MM.1S (cell line): ENCODE data around the gene APPBP2.

Source experiments
- DNase-seq: peaks from one replicate; pipeline ENCODE4 v3.0.0-alpha.2; 2015
- H2AFZ ChIP-seq: fragments of 300-600 bp; sonication (generic); 2 replicates; pipeline ENCODE4 v1.6.0; 2016; ENCODE audit warnings: antibody characterized with exemption, low read length
- H3F3A ChIP-seq: fragments of 300-600 bp; sonication (generic); 2 replicates; pipeline ENCODE4 v1.6.1; 2016; ENCODE audit warnings: mild to moderate bottlenecking, antibody characterized with exemption, low read length, moderate library complexity, mixed read lengths; ENCODE audit not compliant: insufficient read depth
- H3K27ac ChIP-seq: fragments of 300-600 bp; sonication (generic); 2 replicates; pipeline ENCODE4 v1.5.1; 2016; ENCODE audit warnings: mild to moderate bottlenecking, low read length
- H3K27me3 ChIP-seq: fragments of 300-600 bp; sonication (generic); replicated peaks from 2 replicates; pipeline ENCODE4 v1.6.0; 2016; ENCODE audit warnings: low read length; ENCODE audit not compliant: insufficient read depth
- H3K36me3 ChIP-seq: fragments of 300-600 bp; sonication (generic); replicated peaks from 2 replicates; pipeline ENCODE4 v1.6.1; 2016; ENCODE audit warnings: mild to moderate bottlenecking, low read length, mixed read lengths; ENCODE audit not compliant: insufficient read depth
- H3K4me1 ChIP-seq: fragments of 300-600 bp; sonication (generic); 2 replicates; pipeline ENCODE4 v1.6.1; 2016; ENCODE audit warnings: low read length, mixed read lengths
- H3K4me2 ChIP-seq: fragments of 300-600 bp; sonication (generic); 2 replicates; pipeline ENCODE4 v1.6.0; 2016; ENCODE audit warnings: low read depth, low read length
- H3K4me3 ChIP-seq: fragments of 300-600 bp; sonication (generic); 2 replicates; pipeline ENCODE4 v1.5.1; 2016; ENCODE audit warnings: low read length, mixed read lengths
- H3K79me2 ChIP-seq: fragments of 300-600 bp; sonication (generic); 2 replicates; pipeline ENCODE4 v1.6.1; 2016; ENCODE audit warnings: mixed run types, low read length, mixed read lengths
- H3K9ac ChIP-seq: fragments of 300-600 bp; sonication (generic); 2 replicates; pipeline ENCODE4 v1.6.1; 2016; ENCODE audit warnings: low read length, mixed read lengths
- H3K9me2 ChIP-seq: fragments of 300-600 bp; sonication (generic); replicated peaks from 2 replicates; pipeline ENCODE4 v1.6.1; 2016; ENCODE audit warnings: mild to moderate bottlenecking, low read length, mixed read lengths; ENCODE audit not compliant: insufficient read depth
- H3K9me3 ChIP-seq: fragments of 300-600 bp; sonication (generic); replicated peaks from 2 replicates; pipeline ENCODE4 v1.6.1; 2016; ENCODE audit warnings: mild to moderate bottlenecking, low read length, mixed read lengths; ENCODE audit not compliant: insufficient read depth
- H4K20me1 ChIP-seq: fragments of 300-600 bp; sonication (generic); 2 replicates; pipeline ENCODE4 v1.6.1; 2016; ENCODE audit warnings: mild to moderate bottlenecking, low read length, moderate library complexity, mixed read lengths; ENCODE audit not compliant: insufficient read depth
- CTCF ChIP-seq: fragments of 300-600 bp; sonication (generic); IDR thresholded peaks from 2 replicates; pipeline ENCODE4 v1.5.1; 2016; ENCODE audit warnings: antibody characterized with exemption, low read length, mixed read lengths
- EZH2 ChIP-seq: fragments of 300-600 bp; sonication (generic); optimal IDR thresholded peaks from 2 replicates; pipeline ENCODE3; 2017; ENCODE audit warnings: low read depth, mild to moderate bottlenecking, antibody characterized with exemption, low read length, mixed read lengths
- EZH2phosphoT487 ChIP-seq: fragments of 300-600 bp; sonication (generic); IDR thresholded peaks from 2 replicates; pipeline ENCODE4 v1.6.1; 2018; ENCODE audit warnings: antibody characterized with exemption, low read length

The APPBP2 gene

GRCh38 chr17:60410001-60410400, 116.0 kb downstream of the APPBP2 start:
- Histone ChIP-seq H3K27me3 (no peaks in the 10 kb centered on the region), H3K4me1 (no peaks in the 10 kb centered on the region), H3K4me2 (no peak overlapping the region), H2AFZ (no peak overlapping the region), H3K79me2 (no peaks in the 10 kb centered on the region), H3K9me2 (no peaks in the 10 kb centered on the region), H4K20me1 (no peaks in the 10 kb centered on the region), H3K36me3 (no peaks in the 10 kb centered on the region), H3K4me3 (no peak overlapping the region), H3F3A (no peaks in the 10 kb centered on the region), H3K27ac (no peak overlapping the region), H3K9me3 (no peaks in the 10 kb centered on the region), H3K9ac (no peak overlapping the region)
- DNase-seq: no peak
- TF ChIP-seq CTCF (no peak), EZH2phosphoT487 (no peak), EZH2 (no peak)

GRCh38 chr17:60406887-60407286, 119.2 kb downstream of the APPBP2 start:
- no peaks in the 10 kb centered on the region for H3K9me3 ChIP-seq
- H3K4me1 ChIP-seq: no peaks in the 10 kb centered on the region
- H4K20me1 ChIP-seq: no peaks in the 10 kb centered on the region
- H3F3A ChIP-seq: no peaks in the 10 kb centered on the region
- H3K9ac ChIP-seq: no peak overlapping the region
- no peak overlapping the region for H2AFZ ChIP-seq
- H3K27me3 ChIP-seq: no peaks in the 10 kb centered on the region
- no peak overlapping the region for H3K27ac ChIP-seq
- H3K4me2 ChIP-seq: no peak overlapping the region
- no peaks in the 10 kb centered on the region for H3K9me2 ChIP-seq
- DNase-seq: no peak
- H3K4me3 ChIP-seq: no peak overlapping the region
- no peaks in the 10 kb centered on the region for H3K36me3 ChIP-seq
- H3K79me2 ChIP-seq: no peaks in the 10 kb centered on the region
- TF ChIP-seq EZH2phosphoT487: no peak
- no peak for TF ChIP-seq CTCF
- no peak for TF ChIP-seq EZH2

- Histone ChIP-seq H3K4me1 (no peaks in the 10 kb centered on the region), H3K9ac (no peak overlapping the region), H3K27me3 (no peaks in the 10 kb centered on the region), H3K9me3 (no peaks in the 10 kb centered on the region), H3K79me2 (no peaks in the 10 kb centered on the region), H3K4me2 (no peak overlapping the region), H4K20me1 (no peaks in the 10 kb centered on the region), H3K9me2 (no peaks in the 10 kb centered on the region), H3F3A (no peaks in the 10 kb centered on the region), H3K4me3 (no peak overlapping the region), H2AFZ (no peak overlapping the region), H3K36me3 (no peaks in the 10 kb centered on the region), H3K27ac (no peak overlapping the region)
- no peak for DNase-seq
- TF ChIP-seq CTCF: no peak
- TF ChIP-seq EZH2: no peak
- no peak for TF ChIP-seq EZH2phosphoT487
These were observed 122.1 kb downstream of the APPBP2 start for GRCh38 chr17:60403962-60404361.
